H9 (cell line): Measurements from ENCODE around the gene CAMTA1. TPM values are rescaled to one million over a fixed set of nuclear protein-coding genes. Genes with fewer than 3 reads are reported as not detected.

Experiments
- DNase-seq: peaks from one replicate; pipeline ENCODE4 v3.0.0-alpha.2; 2017
- H2AFZ ChIP-seq: one replicate; pipeline ENCODE4 v1.6.1; 2013; ENCODE audit warnings: mild to moderate bottlenecking, low read length, control low read depth, moderate library complexity
- H2AK5ac ChIP-seq: 2 replicates; pipeline ENCODE4 v1.6.1; 2013; ENCODE audit warnings: low read length, control low read depth, mixed read lengths; ENCODE audit not compliant: insufficient read length
- H2BK120ac ChIP-seq: one replicate; pipeline ENCODE4 v1.6.1; 2013; ENCODE audit warnings: low read depth, mild to moderate bottlenecking, low read length, control low read depth, inconsistent platforms; ENCODE audit not compliant: poor library complexity, severe bottlenecking
- H2BK12ac ChIP-seq: 2 replicates; pipeline ENCODE4 v1.6.1; 2013; ENCODE audit warnings: low read length, control low read depth, mixed read lengths, low read depth; ENCODE audit not compliant: insufficient read length
- H2BK15ac ChIP-seq: 2 replicates; pipeline ENCODE4 v1.6.1; 2013; ENCODE audit warnings: low read depth, low read length, control low read depth
- H2BK20ac ChIP-seq: one replicate; pipeline ENCODE4 v1.6.1; 2013; ENCODE audit warnings: low read depth, mild to moderate bottlenecking, low read length, control low read depth, inconsistent platforms; ENCODE audit not compliant: poor library complexity, severe bottlenecking
- H2BK5ac ChIP-seq: 2 replicates; pipeline ENCODE4 v1.6.1; 2013; ENCODE audit warnings: low read length, control low read depth, mixed read lengths; ENCODE audit not compliant: insufficient read length
- H3K14ac ChIP-seq: 2 replicates; pipeline ENCODE4 v1.6.1; 2013; ENCODE audit warnings: low read length, control low read depth; ENCODE audit not compliant: insufficient read depth
- H3K18ac ChIP-seq: 2 replicates; pipeline ENCODE4 v1.6.1; 2013; ENCODE audit warnings: low read depth, mild to moderate bottlenecking, mixed read lengths, low read length, control low read depth; ENCODE audit not compliant: insufficient read length
- H3K23ac ChIP-seq: 2 replicates; pipeline ENCODE4 v1.6.1; 2013; ENCODE audit warnings: low read length, control low read depth, mixed read lengths, low read depth; ENCODE audit not compliant: insufficient read length
- H3K23me2 ChIP-seq: 2 replicates; pipeline ENCODE4 v1.6.1; 2013; ENCODE audit warnings: low read depth, mild to moderate bottlenecking, mixed read lengths, low read length, control low read depth; ENCODE audit not compliant: insufficient read length, poor library complexity, severe bottlenecking
- H3K27ac ChIP-seq: 2 replicates; pipeline ENCODE4 v1.5.1; 2013; ENCODE audit warnings: low read length, control low read depth, mixed read lengths, low read depth; ENCODE audit not compliant: insufficient read length
- H3K27me3 ChIP-seq: 2 replicates; pipeline ENCODE4 v1.6.1; 2013; ENCODE audit warnings: low read length, control low read depth, inconsistent platforms; ENCODE audit not compliant: insufficient read depth
- H3K4ac ChIP-seq: 2 replicates; pipeline ENCODE4 v1.6.1; 2013; ENCODE audit warnings: low read depth, mild to moderate bottlenecking, control low read depth, inconsistent platforms, low read length, moderate library complexity
- H3K4me1 ChIP-seq: 2 replicates; pipeline ENCODE4 v1.6.1; 2013; ENCODE audit warnings: low read length, control low read depth, inconsistent platforms; ENCODE audit not compliant: insufficient read depth
- H3K4me2 ChIP-seq: 2 replicates; pipeline ENCODE4 v1.6.1; 2013; ENCODE audit warnings: low read length, control low read depth, mixed read lengths; ENCODE audit not compliant: insufficient read length, insufficient read depth
- H3K56ac ChIP-seq: 2 replicates; pipeline ENCODE4 v1.6.1; 2013; ENCODE audit warnings: low read depth, mild to moderate bottlenecking, mixed read lengths, low read length, control low read depth; ENCODE audit not compliant: insufficient read length
- H3K79me1 ChIP-seq: 2 replicates; pipeline ENCODE4 v1.6.1; 2013; ENCODE audit warnings: low read depth, mild to moderate bottlenecking, moderate library complexity, low read length, control low read depth, inconsistent platforms; ENCODE audit not compliant: insufficient read depth, poor library complexity, severe bottlenecking
- H3K79me2 ChIP-seq: 2 replicates; pipeline ENCODE4 v1.6.1; 2013; ENCODE audit warnings: low read length, control low read depth, inconsistent platforms; ENCODE audit not compliant: insufficient read depth
- H3K9ac ChIP-seq: 2 replicates; pipeline ENCODE4 v1.6.1; 2013; ENCODE audit warnings: low read length, control low read depth, mixed read lengths; ENCODE audit not compliant: insufficient read length; ENCODE audit errors: extremely low read depth
- H3K9me3 ChIP-seq: one replicate; pipeline ENCODE4 v1.6.1; 2013; ENCODE audit warnings: low read depth, low read length, inconsistent platforms; ENCODE audit not compliant: control insufficient read depth
- H3T11ph ChIP-seq: one replicate; pipeline ENCODE4 v1.6.1; 2013; ENCODE audit warnings: mild to moderate bottlenecking, low read length, control low read depth, inconsistent platforms
- H4K20me1 ChIP-seq: one replicate; pipeline ENCODE4 v1.6.1; 2013; ENCODE audit not compliant: control insufficient read depth, insufficient read length, insufficient read depth
- H4K5ac ChIP-seq: 2 replicates; pipeline ENCODE4 v1.6.1; 2013; ENCODE audit warnings: low read depth, mild to moderate bottlenecking, mixed read lengths, low read length, control low read depth; ENCODE audit not compliant: insufficient read length
- H4K8ac ChIP-seq: replicated peaks from 2 replicates; pipeline ENCODE4 v1.6.1; 2013; ENCODE audit warnings: low read length, control low read depth, mixed read lengths, low read depth; ENCODE audit not compliant: insufficient read length
- H4K91ac ChIP-seq: 2 replicates; pipeline ENCODE4 v1.6.1; 2013; ENCODE audit warnings: low read depth, mild to moderate bottlenecking, moderate library complexity, mixed read lengths, low read length, control low read depth; ENCODE audit not compliant: insufficient read length
- H3K27ac Mint-ChIP-seq, 3 experiments: 2 replicates in 2 of 3; 3 replicates in 1 of 3; pipeline ENCODE4 v1.8.0; 2020 to 2021; ENCODE audit warnings: mixed read lengths in 3 of 3, mild to moderate bottlenecking in 1 of 3, moderate library complexity in 1 of 3
- H3K27me3 Mint-ChIP-seq: 2 replicates; pipeline ENCODE4 v1.8.0; 2021; ENCODE audit warnings: low read depth, mild to moderate bottlenecking, moderate library complexity, mixed read lengths
- H3K36me3 Mint-ChIP-seq, 3 experiments: 2 replicates in 2 of 3; 3 replicates in 1 of 3; pipeline ENCODE4 v1.8.0; 2020 to 2021; ENCODE audit warnings: low read depth in 3 of 3, mixed read lengths in 3 of 3; ENCODE audit not compliant: insufficient read depth in 1 of 3
- H3K4me1 Mint-ChIP-seq, 2 experiments: 2 replicates each; pipeline ENCODE4 v1.8.0; 2020; ENCODE audit warnings: mixed read lengths in 2 of 2
- H3K4me3 Mint-ChIP-seq, 2 experiments: 2 replicates in 1 of 2; 3 replicates in 1 of 2; pipeline ENCODE4 v1.8.0; 2020 to 2021; ENCODE audit warnings: mild to moderate bottlenecking in 2 of 2, mixed read lengths in 2 of 2, moderate library complexity in 1 of 2
- H3K9me3 Mint-ChIP-seq, 2 experiments: 2 replicates in 1 of 2; 3 replicates in 1 of 2; pipeline ENCODE4 v1.8.0; 2020; ENCODE audit warnings: mild to moderate bottlenecking in 2 of 2, mixed read lengths in 2 of 2, moderate library complexity in 1 of 2
- WGBS: extraction: QIAGEN DNeasy Blood & Tissue Kit; methylation state at CpG from one replicate; pipeline ENCODE4 v1.1.7; 2013; ENCODE audit warnings: missing lambda C conversion rate, low lambda C conversion rate, mixed read lengths; ENCODE audit not compliant: insufficient read length; ENCODE audit errors: extremely low coverage; 5-methylcytosine and 5-hydroxymethylcytosine counted together
- total RNA-seq: library from RNA; stranded (reverse); gene quantifications from 2 replicates; pipeline ENCODE4 v1.2.1, GENCODE V29; 2021
- TF ChIP-seq, protein P1 (sequence below): fragments of 200-600 bp; sonication (generic); conservative IDR thresholded peaks from 3 replicates; pipeline ENCODE4 v1.8.0; 2021; ENCODE audit warnings: antibody characterized with exemption, mild to moderate bottlenecking

CAMTA1 gene
- total RNA-seq, 1 experiment from 2014 or later: 115 TPM

DNA sequence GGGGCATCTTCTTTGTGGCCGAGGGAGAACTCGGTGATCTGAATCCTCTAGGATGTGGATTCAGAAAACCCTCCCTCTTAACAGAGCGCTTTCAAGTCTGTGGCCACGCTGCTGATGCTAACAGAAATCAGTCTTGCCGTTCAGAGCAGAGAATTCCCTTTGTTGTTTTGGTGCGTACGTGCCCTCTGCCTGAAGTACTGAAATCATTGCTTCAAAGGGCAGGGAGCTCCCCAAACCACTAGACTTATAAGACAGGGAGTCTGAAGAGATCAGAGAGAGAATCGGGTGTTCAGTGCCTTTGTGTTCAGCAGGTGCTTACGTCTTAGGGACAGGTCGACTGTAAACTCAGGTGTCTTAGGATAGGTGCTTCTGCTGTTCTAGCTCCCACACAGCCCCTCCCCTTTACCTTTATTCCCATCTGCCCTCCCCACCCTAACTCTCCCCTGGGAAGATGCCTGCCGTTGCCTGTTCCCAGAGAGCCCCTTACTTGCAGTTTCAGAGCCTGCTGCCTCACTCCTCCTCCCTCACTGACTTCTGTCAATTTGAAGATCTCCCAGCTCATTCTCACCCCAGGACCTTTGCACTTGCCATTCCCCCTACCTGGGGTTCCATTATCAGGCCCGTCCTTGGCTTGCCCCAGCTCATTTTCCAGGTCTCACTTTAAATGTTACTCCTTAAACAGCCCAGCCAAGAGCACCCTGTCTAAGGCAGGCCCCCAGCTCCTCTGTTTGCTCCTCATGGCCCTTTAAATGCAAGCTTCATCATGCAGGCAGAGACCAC lies 143.0 kb downstream of the CAMTA1 start:
- Histone ChIP-seq H3K18ac (no peak overlapping the region), H2AFZ (no peak overlapping the region)
- no CpG with 5 or more reads among the region's 12 CpGs for WGBS

More for the DNA sequence above, 143.0 kb downstream of the CAMTA1 start:
- Histone ChIP-seq H3K56ac (no peak overlapping the region), H4K20me1 (no peaks in the 10 kb centered on the region), H3K4me1 (no peaks in the 10 kb centered on the region), H3K4ac (no peak overlapping the region), H2AK5ac (no peak overlapping the region), H2BK120ac (no peak overlapping the region), H3K79me1 (no peaks in the 10 kb centered on the region), H4K91ac (no peak overlapping the region), H3K9me3 (no peaks in the 10 kb centered on the region), H2BK12ac (no peak overlapping the region), H3K4me2 (no peak overlapping the region), H3K23me2 (no peaks in the 10 kb centered on the region), H4K5ac (no peak overlapping the region), H3K23ac (no peak overlapping the region), H2BK20ac (no peak overlapping the region), H3K79me2 (no peaks in the 10 kb centered on the region), H3K27me3 (no peaks in the 10 kb centered on the region), H3K9ac (no peak overlapping the region), H2BK5ac (no peak overlapping the region), H3K14ac (no peak overlapping the region), H3K27ac (no peak overlapping the region), H4K8ac (no peak overlapping the region), H3T11ph (no peak overlapping the region), H2BK15ac (no peak overlapping the region)
- no peak for DNase-seq
- Mint-ChIP-seq H3K4me1 (peaks cover 7 to 18% of the 10 kb centered on the region in 2 experiments), H3K36me3 (peaks cover 0 to 1% (median 0%) of the 10 kb centered on the region in 3 experiments; a peak in 1 of 7 replicates), H3K4me3 (peak overlapping the region in 1 of 2 experiments; percentile 57; a peak in 2 of 5 replicates), H3K27me3 (peaks cover 4% of the 10 kb centered on the region), H3K27ac (no peak overlapping the region; a peak in 3 of 7 replicates), H3K9me3 (no peaks in the 10 kb centered on the region)
- TF ChIP-seq, protein P1, sequence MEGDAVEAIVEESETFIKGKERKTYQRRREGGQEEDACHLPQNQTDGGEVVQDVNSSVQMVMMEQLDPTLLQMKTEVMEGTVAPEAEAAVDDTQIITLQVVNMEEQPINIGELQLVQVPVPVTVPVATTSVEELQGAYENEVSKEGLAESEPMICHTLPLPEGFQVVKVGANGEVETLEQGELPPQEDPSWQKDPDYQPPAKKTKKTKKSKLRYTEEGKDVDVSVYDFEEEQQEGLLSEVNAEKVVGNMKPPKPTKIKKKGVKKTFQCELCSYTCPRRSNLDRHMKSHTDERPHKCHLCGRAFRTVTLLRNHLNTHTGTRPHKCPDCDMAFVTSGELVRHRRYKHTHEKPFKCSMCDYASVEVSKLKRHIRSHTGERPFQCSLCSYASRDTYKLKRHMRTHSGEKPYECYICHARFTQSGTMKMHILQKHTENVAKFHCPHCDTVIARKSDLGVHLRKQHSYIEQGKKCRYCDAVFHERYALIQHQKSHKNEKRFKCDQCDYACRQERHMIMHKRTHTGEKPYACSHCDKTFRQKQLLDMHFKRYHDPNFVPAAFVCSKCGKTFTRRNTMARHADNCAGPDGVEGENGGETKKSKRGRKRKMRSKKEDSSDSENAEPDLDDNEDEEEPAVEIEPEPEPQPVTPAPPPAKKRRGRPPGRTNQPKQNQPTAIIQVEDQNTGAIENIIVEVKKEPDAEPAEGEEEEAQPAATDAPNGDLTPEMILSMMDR: no peak
